HG02588 (cell line): ENCODE measurements around the gene PMPCA.

Source experiments
- ATAC-seq: cut with Tn5 transposase; IDR thresholded peaks from one replicate; pipeline ENCODE4 v1.9.1; 2021; ENCODE audit warnings: mild to moderate bottlenecking, moderate library complexity; ENCODE audit not compliant: unreplicated experiment

PMPCA gene

DNA sequence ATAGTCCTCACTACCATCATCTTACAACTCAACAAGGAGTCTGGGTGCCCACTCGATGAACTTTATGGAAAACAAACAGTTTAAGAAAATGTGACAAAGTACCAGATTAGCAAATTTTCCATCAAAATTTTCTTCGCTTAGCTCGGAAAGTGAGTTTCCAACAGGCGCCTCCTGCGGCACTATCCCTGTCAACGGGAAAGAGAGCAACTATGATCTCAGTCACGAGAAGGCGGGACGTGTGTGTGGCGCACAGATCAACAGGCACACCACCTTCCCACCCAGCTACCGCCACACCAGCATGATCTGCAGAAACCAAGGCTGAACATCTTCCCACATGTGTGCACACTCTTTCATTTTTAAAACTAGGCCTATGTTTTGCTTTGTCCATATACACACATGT, 42.9 kb downstream of the PMPCA start:
- no peak for ATAC-seq

GRCh38 chr9:136454026-136454796, 43.8 kb downstream of the PMPCA start:
- ATAC-seq, result no peak

- ATAC-seq, result no peak
These were observed 44.9 kb downstream of the PMPCA start for GRCh38 chr9:136455043-136456002.

- ATAC-seq, result no peak
These were observed 45.8 kb downstream of the PMPCA start for GRCh38 chr9:136456258-136456657.

DNA sequence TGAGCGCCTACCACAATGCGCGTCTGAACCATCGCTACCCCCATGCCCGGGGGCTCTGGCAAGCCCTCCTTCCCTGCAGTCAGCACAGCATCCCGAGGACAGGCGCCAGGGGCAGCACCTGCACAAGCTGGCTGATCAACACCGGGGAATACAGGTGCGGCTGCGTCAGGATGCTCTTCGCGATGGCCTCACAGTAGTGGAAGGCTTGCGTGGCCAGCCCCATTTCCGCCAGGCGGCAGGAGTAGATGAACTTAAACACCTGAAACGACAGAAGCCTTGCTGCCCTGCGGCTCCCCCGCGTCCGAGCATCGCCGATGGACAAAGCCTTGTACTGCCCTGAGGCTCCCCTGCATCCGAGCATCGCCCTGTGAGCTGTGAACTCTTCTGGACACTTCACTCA, 46.9 kb downstream of the PMPCA start:
- no peak for ATAC-seq

GRCh38 chr9:136459425-136459824, 49.0 kb downstream of the PMPCA start:
- no peak for ATAC-seq

GRCh38 chr9:136460772-136461325, 50.4 kb downstream of the PMPCA start:
- ATAC-seq, result no peak

GRCh38 chr9:136462664-136463063, 52.2 kb downstream of the PMPCA start:
- no peak for ATAC-seq

- no peak for ATAC-seq
These were observed 53.1 kb downstream of the PMPCA start for GRCh38 chr9:136463578-136463977.

DNA sequence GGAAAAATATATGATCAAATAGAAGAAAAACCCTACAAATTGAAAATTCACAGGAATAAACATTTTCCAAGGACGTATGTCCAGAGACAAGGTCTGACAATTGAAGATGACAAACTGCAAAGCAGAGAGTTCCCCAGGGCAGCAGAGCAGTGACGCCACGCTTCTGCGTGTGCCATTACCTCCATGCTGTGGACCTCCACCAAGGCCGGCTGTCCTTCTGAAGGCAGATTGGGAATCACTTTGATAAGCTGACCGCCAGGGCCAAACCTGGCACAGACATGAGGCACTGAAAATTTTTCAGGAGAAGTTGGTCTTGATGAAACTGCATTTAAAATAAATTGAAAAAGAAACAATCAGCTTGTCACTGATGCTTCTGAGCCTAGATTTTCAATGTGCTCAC, 53.8 kb downstream of the PMPCA start:
- ATAC-seq, result no peak

- no peak for ATAC-seq
These were observed 55.2 kb downstream of the PMPCA start for GRCh38 chr9:136465500-136466154.

GRCh38 chr9:136466155-136466541, 55.7 kb downstream of the PMPCA start:
- no peak for ATAC-seq

- no peak for ATAC-seq
These were observed 57.3 kb downstream of the PMPCA start for GRCh38 chr9:136467766-136468165.

- no peak for ATAC-seq
These were observed 59.9 kb downstream of the PMPCA start for GRCh38 chr9:136470356-136470755.

GRCh38 chr9:136470792-136471469, 60.5 kb downstream of the PMPCA start:
- ATAC-seq, result no peak

- ATAC-seq, result no peak
These were observed 61.5 kb downstream of the PMPCA start for GRCh38 chr9:136471802-136472487.

DNA sequence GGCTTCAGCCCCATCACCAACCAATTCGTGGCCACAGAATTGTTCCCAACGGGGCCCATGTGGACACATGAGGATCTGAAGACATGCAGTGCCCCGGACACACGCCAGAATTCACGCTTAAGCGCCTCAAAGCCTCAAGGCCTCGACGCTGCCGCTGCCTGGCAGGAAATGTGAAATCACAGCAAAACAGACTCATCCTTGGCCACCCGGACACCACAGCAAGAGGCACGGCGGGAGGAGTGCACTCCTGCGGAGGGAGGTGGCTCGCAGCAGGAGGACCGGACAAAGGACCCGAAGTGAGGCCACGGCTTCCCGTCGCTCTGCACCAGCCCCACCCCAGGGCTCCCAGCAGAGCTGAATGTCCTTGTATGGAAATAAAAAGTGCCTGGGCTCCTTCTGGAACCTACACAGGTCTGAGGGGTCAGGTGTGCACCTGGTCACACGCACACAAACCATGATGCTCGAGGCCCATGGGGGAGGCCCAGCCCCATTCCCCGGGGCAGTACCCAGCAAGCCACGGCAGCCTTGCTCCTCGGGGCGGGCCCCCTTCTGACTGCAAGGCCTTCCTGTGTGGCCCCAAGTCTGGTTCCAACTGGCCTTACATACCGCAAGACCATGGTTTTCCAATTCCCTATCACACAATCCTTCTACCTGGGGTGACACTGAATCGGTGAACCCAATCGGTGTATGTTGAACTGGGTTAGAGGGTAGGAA, 62.3 kb downstream of the PMPCA start:
- no peak for ATAC-seq

GRCh38 chr9:136473354-136473721, 62.9 kb downstream of the PMPCA start:
- ATAC-seq, result no peak
